Measurements from ENCODE around the gene SASH3. TPM values are rescaled to one million over a fixed set of nuclear protein-coding genes. Genes with fewer than 3 reads are reported as not detected.

The SASH3 gene
- total RNA-seq, 2 experiments from 2014 or later, result 231 to 248 TPM

GRCh38 chrX:129781134-129781672 is 1.5 kb downstream of the SASH3 start:
- ATAC-seq, result peak; percentile 78
- CTCF ChIA-PET, result interaction anchor here (0.9 to 6.5 kb wide), 11 partner anchors 10 to 144 kb away, joined by 3 to 66 read pairs (median 5); partner anchors contain the start of gene APLN
- Mint-ChIP-seq H3K9me3 (ENCODE audit: low read depth) (no peaks in the 10 kb centered on the region), H3K27ac (peak overlapping the region; percentile 93), H3K4me3 (peak overlapping the region; percentile 78), H3K36me3 (peaks cover 62% of the 10 kb centered on the region), H3K27me3 (no peaks in the 10 kb centered on the region), H3K4me1 (peaks cover 60% of the 10 kb centered on the region)
- DNase-seq, result peak; percentile 94

GRCh38 chrX:129781680-129782495 is 2.1 kb downstream of the SASH3 start:
- Mint-ChIP-seq H3K4me1 (peaks cover 58% of the 10 kb centered on the region), H3K27ac (peak overlapping the region; percentile 93), H3K27me3 (no peaks in the 10 kb centered on the region), H3K9me3 (ENCODE audit: low read depth) (no peaks in the 10 kb centered on the region), H3K36me3 (peaks cover 66% of the 10 kb centered on the region), H3K4me3 (peak overlapping the region; percentile 78)
- no peak for ATAC-seq
- CTCF ChIA-PET, result interaction anchor here (0.9 to 6.5 kb wide), 12 partner anchors 11 to 144 kb away, joined by 3 to 66 read pairs (median 6); partner anchors contain the start of gene APLN
- no peak for DNase-seq

- peaks cover 74% of the 10 kb centered on the region for H3K36me3 Mint-ChIP-seq
- ATAC-seq (no peak), DNase-seq (no peak)
- peak overlapping the region; percentile 93 for H3K27ac Mint-ChIP-seq
- H3K4me1 Mint-ChIP-seq, result peaks cover 59% of the 10 kb centered on the region
- peak overlapping the region; percentile 78 for H3K4me3 Mint-ChIP-seq
- no peaks in the 10 kb centered on the region for H3K9me3 Mint-ChIP-seq (ENCODE audit: low read depth)
- H3K27me3 Mint-ChIP-seq, result no peaks in the 10 kb centered on the region
- CTCF ChIA-PET, result interaction anchor here (1.3 to 6.5 kb wide), 6 partner anchors 10 to 128 kb away, joined by 3 to 66 read pairs (median 10); partner anchors contain the start of gene APLN
Observed at GRCh38 chrX:129782706-129783105, 3.0 kb downstream of the SASH3 start.

- DNase-seq, result no peak
- Mint-ChIP-seq H3K36me3 (peaks cover 74% of the 10 kb centered on the region), H3K4me1 (peaks cover 54% of the 10 kb centered on the region), H3K27me3 (no peaks in the 10 kb centered on the region), H3K9me3 (ENCODE audit: low read depth) (no peaks in the 10 kb centered on the region), H3K4me3 (peak overlapping the region; percentile 78), H3K27ac (peak overlapping the region; percentile 80)
- CTCF ChIA-PET, result interaction anchor here (1.2 to 6.5 kb wide), 7 partner anchors 12 to 128 kb away, joined by 3 to 66 read pairs (median 5); partner anchors contain the start of gene APLN
- no peak for ATAC-seq
Observed at GRCh38 chrX:129783291-129783713, 3.6 kb downstream of the SASH3 start.

- Mint-ChIP-seq H3K4me1 (peaks cover 50% of the 10 kb centered on the region), H3K36me3 (peaks cover 74% of the 10 kb centered on the region), H3K27ac (peak overlapping the region; percentile 80), H3K27me3 (no peaks in the 10 kb centered on the region), H3K9me3 (ENCODE audit: low read depth) (no peaks in the 10 kb centered on the region), H3K4me3 (peak overlapping the region; percentile 78)
- CTCF ChIA-PET, result interaction anchor here (1.2 to 2.2 kb wide), 3 partner anchors 13 to 58 kb away, joined by 3 to 15 read pairs (median 4); no protein-coding TSS in a partner anchor
- DNase-seq (no peak), ATAC-seq (no peak)
Observed at GRCh38 chrX:129784371-129784770, 4.6 kb downstream of the SASH3 start.

- H3K27ac Mint-ChIP-seq, result peak overlapping the region; percentile 77
- ATAC-seq (no peak), DNase-seq (no peak)
- peak overlapping the region; percentile 72 for H3K4me3 Mint-ChIP-seq
- no peaks in the 10 kb centered on the region for H3K9me3 Mint-ChIP-seq (ENCODE audit: low read depth)
- CTCF ChIA-PET, result interaction anchor here (1.5 kb wide), 1 partner anchor 59 kb away, joined by 4 read pairs; no protein-coding TSS in a partner anchor
- H3K4me1 Mint-ChIP-seq, result peaks cover 50% of the 10 kb centered on the region
- H3K27me3 Mint-ChIP-seq, result no peaks in the 10 kb centered on the region
- peaks cover 72% of the 10 kb centered on the region for H3K36me3 Mint-ChIP-seq
Observed at GRCh38 chrX:129785160-129785947, 5.6 kb downstream of the SASH3 start.

- H3K4me1 Mint-ChIP-seq, result peaks cover 50% of the 10 kb centered on the region
- peak overlapping the region; percentile 72 for H3K4me3 Mint-ChIP-seq
- DNase-seq (no peak), ATAC-seq (no peak)
- H3K9me3 Mint-ChIP-seq (ENCODE audit: low read depth), result no peaks in the 10 kb centered on the region
- no peaks in the 10 kb centered on the region for H3K27me3 Mint-ChIP-seq
- CTCF ChIA-PET, result interaction anchor here (1.1 to 1.4 kb wide), 3 partner anchors 14 to 59 kb away, joined by 3 to 5 read pairs (median 4); no protein-coding TSS in a partner anchor
- H3K27ac Mint-ChIP-seq, result peak overlapping the region; percentile 77
- H3K36me3 Mint-ChIP-seq, result peaks cover 71% of the 10 kb centered on the region
Observed at GRCh38 chrX:129786210-129786651, 6.5 kb downstream of the SASH3 start.

- Mint-ChIP-seq H3K27ac (peak overlapping the region; percentile 83), H3K4me3 (peak overlapping the region; percentile 58), H3K9me3 (ENCODE audit: low read depth) (no peaks in the 10 kb centered on the region), H3K27me3 (no peaks in the 10 kb centered on the region), H3K36me3 (peaks cover 62% of the 10 kb centered on the region), H3K4me1 (peaks cover 50% of the 10 kb centered on the region)
- CTCF ChIA-PET, result interaction anchor here (1.1 to 1.6 kb wide), 4 partner anchors 16 to 61 kb away, joined by 3 to 7 read pairs (median 4); no protein-coding TSS in a partner anchor
- DNase-seq, result no peak
- no peak for ATAC-seq
Observed at GRCh38 chrX:129787336-129788055, 7.7 kb downstream of the SASH3 start.

GRCh38 chrX:129788527-129788926 is 8.8 kb downstream of the SASH3 start:
- peak overlapping the region; percentile 57 for H3K27ac Mint-ChIP-seq
- ATAC-seq, result no peak
- H3K4me3 Mint-ChIP-seq, result no peak overlapping the region
- H3K4me1 Mint-ChIP-seq, result peaks cover 42% of the 10 kb centered on the region
- no peaks in the 10 kb centered on the region for H3K27me3 Mint-ChIP-seq
- H3K9me3 Mint-ChIP-seq (ENCODE audit: low read depth), result no peaks in the 10 kb centered on the region
- CTCF ChIA-PET, result no interaction called here
- no peak for DNase-seq
- peaks cover 56% of the 10 kb centered on the region for H3K36me3 Mint-ChIP-seq

GRCh38 chrX:129790146-129790545 is 10.4 kb downstream of the SASH3 start:
- no peaks in the 10 kb centered on the region for H3K27me3 Mint-ChIP-seq

GRCh38 chrX:129790808-129791207 is 11.1 kb downstream of the SASH3 start:
- Mint-ChIP-seq H3K36me3 (peaks cover 45% of the 10 kb centered on the region), H3K4me3 (no peak overlapping the region), H3K27me3 (no peaks in the 10 kb centered on the region), H3K27ac (no peak overlapping the region), H3K4me1 (peaks cover 24% of the 10 kb centered on the region), H3K9me3 (ENCODE audit: low read depth) (no peaks in the 10 kb centered on the region)
- no peak for DNase-seq
- ATAC-seq, result no peak
- CTCF ChIA-PET, result no interaction called here

More at GRCh38 chrX:129790146-129790545, 10.4 kb downstream of the SASH3 start:
- Mint-ChIP-seq H3K9me3 (ENCODE audit: low read depth) (no peaks in the 10 kb centered on the region), H3K36me3 (peaks cover 52% of the 10 kb centered on the region), H3K4me3 (no peak overlapping the region), H3K27ac (no peak overlapping the region), H3K4me1 (peaks cover 31% of the 10 kb centered on the region)
- ATAC-seq (no peak), DNase-seq (no peak)
- CTCF ChIA-PET, result no interaction called here

GRCh38 chrX:129791336-129791735 is 11.6 kb downstream of the SASH3 start:
- H3K4me3 Mint-ChIP-seq, result no peak overlapping the region
- no peak for ATAC-seq
- H3K36me3 Mint-ChIP-seq, result peaks cover 43% of the 10 kb centered on the region
- no peak overlapping the region for H3K27ac Mint-ChIP-seq
- no peaks in the 10 kb centered on the region for H3K27me3 Mint-ChIP-seq
- CTCF ChIA-PET, result no interaction called here
- H3K9me3 Mint-ChIP-seq (ENCODE audit: low read depth), result no peaks in the 10 kb centered on the region
- H3K4me1 Mint-ChIP-seq, result peaks cover 19% of the 10 kb centered on the region
- no peak for DNase-seq
